ENCODE measurements around the gene CPPED1.
"Not testable (repeated sequence)": the region's sequence is repeated elsewhere in the genome, so short reads cannot be mapped to it uniquely, and the experiment has no call there.

CPPED1 gene

GRCh38 chr16:12801511-12802042 is 2.1 kb downstream of the CPPED1 start:
- peak; percentile 70 for DNase-seq (ENCODE audit: low spot score)

DNA sequence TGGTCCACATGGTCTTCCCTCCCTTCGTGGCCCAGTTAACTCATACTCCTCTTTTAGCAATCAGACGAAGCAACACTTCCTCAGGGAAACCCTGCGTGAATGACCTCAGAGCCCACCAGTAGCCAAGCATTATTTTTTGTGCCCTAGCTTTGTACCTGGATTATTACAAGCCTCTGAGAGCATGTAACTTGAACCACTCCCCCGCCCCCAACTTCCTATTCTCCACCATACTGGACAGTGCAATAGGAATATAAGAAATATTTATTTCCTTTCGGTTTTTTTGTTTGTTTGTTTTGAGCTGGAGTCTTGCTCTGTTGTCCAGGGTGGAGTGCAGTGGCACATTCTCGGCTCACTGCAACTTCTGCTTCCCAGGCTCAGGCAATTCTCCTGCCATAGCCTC is 2.9 kb downstream of the CPPED1 start:
- DNase-seq (ENCODE audit: low spot score): no peak

- DNase-seq (ENCODE audit: low spot score): not testable (repeated sequence)
Measured at GRCh38 chr16:12799996-12800395, 3.7 kb downstream of the CPPED1 start.

DNA sequence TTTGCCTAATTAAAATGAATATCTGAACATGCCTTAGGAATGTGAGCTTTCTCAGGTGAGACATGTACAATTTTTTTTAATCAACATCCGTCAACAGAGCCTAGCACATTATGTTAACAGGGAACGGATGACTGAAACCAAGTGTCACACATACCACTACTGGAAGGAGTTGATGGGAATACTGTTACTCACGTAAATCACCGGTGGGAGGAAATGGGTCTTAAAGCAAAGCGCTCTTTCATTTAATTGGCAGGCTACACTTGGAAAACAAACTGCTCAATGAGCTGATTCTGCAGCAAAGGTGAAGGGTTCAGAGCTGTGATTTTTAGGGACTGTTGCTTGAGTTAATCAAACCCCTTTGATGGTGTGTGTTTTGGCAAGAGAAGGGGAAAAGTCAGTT is 4.8 kb downstream of the CPPED1 start:
- peak; percentile 71 for DNase-seq (ENCODE audit: low spot score)

DNA sequence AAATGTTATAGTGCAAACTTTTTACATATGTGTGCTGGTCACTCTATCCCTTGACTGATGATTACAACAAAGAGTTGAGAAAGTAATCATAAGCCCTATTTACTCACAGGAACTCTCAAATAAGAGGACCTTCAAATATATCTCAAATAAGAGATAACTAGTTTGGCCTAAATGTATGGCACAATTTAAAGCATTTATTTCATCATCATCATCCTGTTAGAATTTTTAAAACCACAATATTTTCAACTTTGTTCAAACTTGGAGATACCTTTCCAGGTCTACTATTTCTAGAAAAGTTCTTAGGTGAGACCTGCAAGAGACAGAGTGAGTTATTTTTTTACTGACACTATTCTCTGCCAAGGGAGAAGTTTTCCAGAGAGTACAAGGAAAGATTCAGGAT is 5.5 kb downstream of the CPPED1 start:
- no peak for DNase-seq (ENCODE audit: low spot score)

- DNase-seq (ENCODE audit: low spot score): no peak
Measured at GRCh38 chr16:12796498-12796897, 7.2 kb downstream of the CPPED1 start.

GRCh38 chr16:12794486-12795387 is 8.9 kb downstream of the CPPED1 start:
- DNase-seq (ENCODE audit: low spot score): no peak

DNA sequence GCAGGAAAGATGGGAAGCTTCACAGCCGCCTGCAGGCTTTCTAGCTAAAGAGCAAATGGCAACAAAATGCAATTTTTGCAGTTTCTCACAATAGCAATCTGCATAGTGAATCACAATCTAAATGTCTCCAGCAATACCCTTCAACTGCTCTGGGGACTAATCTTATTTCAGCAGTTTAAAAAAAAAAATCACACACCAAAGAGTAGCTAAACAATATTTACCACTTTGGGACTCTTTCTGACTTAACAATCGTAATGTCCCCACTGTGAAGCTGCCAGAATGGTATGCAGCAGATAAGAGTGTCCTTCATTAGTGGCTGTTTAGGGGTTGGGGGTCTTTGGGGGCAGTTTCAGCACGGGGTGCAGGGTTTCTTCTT is 9.8 kb downstream of the CPPED1 start:
- DNase-seq (ENCODE audit: low spot score): no peak

DNA sequence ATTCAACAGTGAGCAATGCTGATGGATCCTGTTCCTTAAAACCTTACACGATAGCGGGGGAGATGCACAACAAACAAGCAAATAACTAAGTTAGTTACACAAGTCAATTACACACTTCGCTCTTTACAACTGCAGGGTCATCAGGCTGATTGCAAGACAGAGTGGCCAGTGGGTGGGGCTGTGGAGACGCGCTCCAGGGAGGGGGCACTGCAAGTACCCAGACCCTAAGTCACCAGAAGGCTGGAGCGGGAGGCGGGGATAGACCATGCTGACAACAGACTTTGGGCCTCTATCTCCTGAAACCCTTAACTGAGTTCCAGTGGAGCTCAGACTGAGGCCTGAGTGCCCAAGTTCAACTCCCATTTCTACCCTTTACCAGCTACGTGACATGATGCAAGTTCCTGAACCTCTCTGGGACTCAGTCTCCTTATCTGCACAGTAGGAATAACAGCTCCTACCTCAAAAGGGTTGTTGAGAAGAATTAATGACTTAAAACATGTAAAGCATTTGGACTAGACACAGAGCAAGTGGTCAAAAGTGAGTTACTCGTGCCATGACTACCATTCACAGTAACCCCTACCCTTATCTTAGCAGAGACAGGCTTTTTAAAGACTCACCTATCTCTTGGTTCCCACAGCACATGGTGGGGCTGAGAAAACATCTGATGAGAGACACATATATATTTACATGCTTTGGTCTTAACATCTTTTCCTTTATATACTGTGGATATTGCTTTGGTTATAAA is 10.4 kb downstream of the CPPED1 start:
- no peak for DNase-seq (ENCODE audit: low spot score)

DNA sequence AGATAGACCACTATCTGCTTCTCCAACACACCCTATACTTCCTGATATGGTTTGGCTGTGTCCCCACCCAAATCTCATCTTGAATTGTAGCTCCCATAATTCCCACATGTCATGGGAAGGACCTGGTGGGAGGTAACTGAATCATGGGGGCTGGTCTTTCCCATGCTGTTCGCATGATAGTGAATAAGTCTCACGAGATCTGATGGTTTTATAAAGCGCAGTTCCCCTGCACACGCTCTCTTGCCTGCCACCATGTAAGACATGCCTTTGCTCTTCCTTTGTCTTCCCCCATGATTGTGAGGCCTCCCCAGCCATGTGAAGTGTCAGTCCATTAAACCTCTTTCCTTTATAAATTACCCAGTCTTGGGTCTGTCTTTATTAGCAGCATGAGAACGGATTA is 11.2 kb downstream of the CPPED1 start:
- not testable (repeated sequence) for DNase-seq (ENCODE audit: low spot score)

DNA sequence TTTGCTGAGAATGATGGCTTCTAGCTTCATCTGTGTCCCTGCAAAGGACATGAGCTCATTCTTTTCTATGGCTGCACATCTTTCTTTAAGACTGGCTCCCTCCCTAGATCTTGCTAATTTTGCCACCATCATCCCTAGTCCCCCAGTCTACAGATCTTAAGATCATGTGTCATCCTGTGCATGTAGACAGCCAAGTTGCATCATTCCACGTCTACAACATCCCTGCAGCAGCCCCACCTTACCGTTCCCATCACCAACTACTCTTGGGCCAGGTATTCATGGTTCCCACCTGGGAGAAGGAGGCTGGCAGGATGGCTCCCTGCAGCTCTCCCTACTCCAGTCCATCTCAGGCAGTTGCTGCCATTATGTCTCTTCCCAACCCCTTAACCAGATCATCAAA is 12.3 kb downstream of the CPPED1 start:
- DNase-seq (ENCODE audit: low spot score): no peak

GRCh38 chr16:12788758-12789157 is 14.9 kb downstream of the CPPED1 start:
- DNase-seq (ENCODE audit: low spot score): no peak

DNA sequence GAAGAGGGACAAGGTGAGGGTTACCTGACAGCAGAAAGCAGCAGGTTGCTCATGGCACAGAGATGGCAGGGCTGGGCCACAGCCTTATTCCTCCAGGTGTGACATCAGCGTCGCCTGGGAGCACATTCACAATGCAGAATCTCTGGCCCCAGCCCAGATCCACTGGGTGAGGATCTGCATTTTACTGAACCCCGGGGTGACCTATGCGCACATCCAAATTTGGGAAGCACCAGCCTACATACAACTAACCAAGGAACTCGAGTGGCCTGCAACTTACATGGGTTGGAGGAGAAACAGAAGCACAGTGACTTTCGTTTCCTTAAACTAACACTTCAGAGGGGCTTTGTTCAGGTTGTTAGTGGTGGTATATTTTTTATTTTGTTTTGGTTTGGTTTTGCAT is 17.6 kb downstream of the CPPED1 start:
- no peak for DNase-seq (ENCODE audit: low spot score)

- DNase-seq (ENCODE audit: low spot score): no peak
Measured at GRCh38 chr16:12784076-12784475, 19.6 kb downstream of the CPPED1 start.

GRCh38 chr16:12781777-12782176 is 21.9 kb downstream of the CPPED1 start:
- no peak for DNase-seq (ENCODE audit: low spot score)

DNA sequence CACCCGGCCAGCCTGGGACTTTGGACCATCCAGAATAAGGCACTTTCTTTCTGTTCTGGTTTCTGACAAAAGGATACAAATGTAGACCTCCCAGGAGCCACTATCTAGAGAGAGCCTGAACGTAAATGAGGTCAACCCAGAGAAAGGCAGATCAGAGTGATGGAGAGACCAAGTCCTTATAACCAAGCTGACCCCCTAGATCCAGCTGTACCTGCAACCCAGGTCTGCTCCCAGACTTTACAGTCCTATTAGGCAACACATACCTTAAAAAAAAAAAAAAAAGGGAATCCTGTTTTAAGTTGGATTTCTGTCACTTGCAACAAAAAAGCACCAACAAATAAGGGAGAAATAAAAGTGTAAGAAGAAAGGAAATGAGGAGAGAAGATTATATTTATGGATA is 23.2 kb downstream of the CPPED1 start:
- no peak for DNase-seq (ENCODE audit: low spot score)

DNA sequence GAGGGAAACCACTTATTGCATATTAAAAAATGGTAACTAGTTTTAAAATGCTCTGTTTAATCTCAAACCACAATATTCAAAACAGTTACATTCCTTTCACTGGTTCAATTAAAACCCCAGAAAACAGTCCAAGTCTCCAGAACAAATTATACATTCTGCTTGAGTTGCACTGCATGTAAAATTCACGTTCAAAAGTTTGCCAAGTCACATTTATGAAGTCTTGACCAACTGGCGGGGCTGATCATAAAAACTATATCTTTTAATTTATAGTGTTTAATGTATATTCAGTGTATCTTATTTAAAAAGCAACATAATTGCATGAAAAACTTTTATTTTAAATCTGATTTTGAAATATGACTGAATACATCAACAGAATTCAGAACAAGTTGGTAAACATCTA is 25.0 kb downstream of the CPPED1 start:
- DNase-seq (ENCODE audit: low spot score): no peak

DNA sequence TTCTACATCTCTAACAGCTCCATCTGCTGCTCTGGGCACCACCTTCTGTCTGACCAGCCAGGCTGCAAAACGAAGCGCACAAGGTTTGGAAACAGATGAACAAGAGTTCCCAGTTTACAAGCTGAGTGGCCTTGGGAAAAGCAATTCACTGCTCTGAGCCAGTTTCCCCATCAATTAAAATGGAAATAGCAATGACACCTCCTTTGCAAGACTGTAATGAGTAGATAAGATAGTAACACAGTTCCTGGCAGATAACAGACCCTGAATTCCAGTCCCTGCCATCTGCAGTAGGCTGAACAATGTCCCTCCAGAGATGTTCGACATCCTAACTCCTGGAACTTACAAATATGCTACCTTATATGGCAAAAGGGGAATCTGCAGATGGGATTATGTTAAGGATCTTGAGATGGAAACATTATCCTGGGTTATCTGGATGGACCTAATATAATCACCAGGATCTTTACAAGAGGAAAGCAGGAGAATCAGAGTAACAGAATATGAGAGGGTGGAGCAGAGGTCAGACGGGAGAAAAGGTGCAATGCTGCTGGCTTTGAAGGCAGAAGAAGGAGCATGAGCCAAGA is 27.9 kb downstream of the CPPED1 start:
- DNase-seq (ENCODE audit: low spot score): no peak

DNA sequence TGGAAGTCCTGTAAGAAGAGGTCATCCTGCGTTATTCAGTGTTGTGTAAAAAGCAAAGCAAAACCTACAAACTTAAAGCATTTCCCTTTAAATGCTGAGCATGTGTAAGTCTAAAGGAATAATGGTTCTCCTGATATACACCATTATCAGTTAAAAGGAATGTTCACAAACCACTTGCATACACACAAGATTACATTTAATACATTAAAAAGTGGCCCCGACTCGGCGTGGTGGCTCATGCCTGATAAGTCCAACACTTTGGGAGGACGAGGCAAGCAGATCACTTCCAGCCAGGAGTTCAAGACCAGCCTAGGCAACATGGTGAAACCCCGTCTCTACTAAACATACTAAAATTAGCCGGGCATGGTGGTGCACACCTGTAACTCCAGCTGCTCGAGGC is 30.5 kb downstream of the CPPED1 start:
- DNase-seq (ENCODE audit: low spot score): no peak

- no peak for DNase-seq (ENCODE audit: low spot score)
Measured at GRCh38 chr16:12771341-12771798, 32.3 kb downstream of the CPPED1 start.

DNA sequence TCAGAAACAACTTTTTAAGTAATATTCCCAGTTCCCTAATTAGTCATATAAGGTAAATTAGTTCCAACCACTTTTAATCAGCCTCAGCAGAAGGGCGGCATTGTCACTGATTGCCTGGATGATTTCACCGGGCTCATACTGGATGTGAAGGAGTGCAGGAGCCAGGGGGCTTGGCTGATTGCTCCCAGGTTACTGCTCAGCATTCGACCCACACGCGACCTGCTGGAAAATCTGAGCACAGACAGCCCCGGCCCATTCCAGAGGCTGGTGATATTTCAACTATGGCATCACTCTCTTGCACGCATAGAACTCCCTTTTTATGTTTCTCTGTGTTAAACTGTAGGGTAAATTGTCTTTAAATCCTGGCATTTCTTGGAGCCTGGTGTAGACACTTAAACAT is 34.2 kb downstream of the CPPED1 start:
- DNase-seq (ENCODE audit: low spot score): no peak

DNA sequence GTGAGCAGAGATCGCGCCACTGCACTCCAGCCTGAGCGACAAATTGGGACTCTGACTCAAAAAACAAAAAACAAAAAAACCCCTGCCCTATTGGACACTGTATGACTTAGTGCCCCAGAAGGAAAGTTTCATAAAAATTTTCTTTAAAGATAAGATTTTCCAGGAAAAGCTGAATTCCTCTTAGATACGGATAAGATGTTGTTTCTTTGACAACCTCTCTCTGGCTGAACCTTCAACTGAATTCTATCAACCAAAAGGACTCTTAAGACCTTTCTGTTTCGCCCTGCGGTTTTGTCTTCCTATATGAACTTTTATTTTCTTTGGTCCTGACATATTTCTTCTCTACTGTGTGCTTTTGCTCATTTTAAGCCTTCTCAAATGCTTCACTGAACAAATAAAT is 35.8 kb downstream of the CPPED1 start:
- DNase-seq (ENCODE audit: low spot score): no peak

- DNase-seq (ENCODE audit: low spot score): no peak
Measured at GRCh38 chr16:12766853-12767252, 36.8 kb downstream of the CPPED1 start.

All from cerebellar cortex (tissue), 1 donor.